Prostate gland (tissue), 2 donors: Measurements from ENCODE around the gene TAF4B.

Experiments
- POLR2A ChIP-seq: fragments of 450-650 bp; IDR thresholded peaks from one replicate; pipeline ENCODE4 v1.6.1; 2016; ENCODE audit warnings: antibody characterized with exemption, mild to moderate bottlenecking
- TF ChIP-seq, protein P1 (sequence below), 4 experiments: fragments of 200-600 bp in 2 of 4; fragments of 450-650 bp in 2 of 4; sonication (generic) in 2 of 4; IDR thresholded peaks; 1 replicate in 3 of 4; 2 replicates in 1 of 4; pipeline ENCODE4 v1.5.1; 2016 to 2019; ENCODE audit warnings: antibody characterized with exemption in 4 of 4, mild to moderate bottlenecking in 2 of 4, moderate library complexity in 2 of 4

DNA sequence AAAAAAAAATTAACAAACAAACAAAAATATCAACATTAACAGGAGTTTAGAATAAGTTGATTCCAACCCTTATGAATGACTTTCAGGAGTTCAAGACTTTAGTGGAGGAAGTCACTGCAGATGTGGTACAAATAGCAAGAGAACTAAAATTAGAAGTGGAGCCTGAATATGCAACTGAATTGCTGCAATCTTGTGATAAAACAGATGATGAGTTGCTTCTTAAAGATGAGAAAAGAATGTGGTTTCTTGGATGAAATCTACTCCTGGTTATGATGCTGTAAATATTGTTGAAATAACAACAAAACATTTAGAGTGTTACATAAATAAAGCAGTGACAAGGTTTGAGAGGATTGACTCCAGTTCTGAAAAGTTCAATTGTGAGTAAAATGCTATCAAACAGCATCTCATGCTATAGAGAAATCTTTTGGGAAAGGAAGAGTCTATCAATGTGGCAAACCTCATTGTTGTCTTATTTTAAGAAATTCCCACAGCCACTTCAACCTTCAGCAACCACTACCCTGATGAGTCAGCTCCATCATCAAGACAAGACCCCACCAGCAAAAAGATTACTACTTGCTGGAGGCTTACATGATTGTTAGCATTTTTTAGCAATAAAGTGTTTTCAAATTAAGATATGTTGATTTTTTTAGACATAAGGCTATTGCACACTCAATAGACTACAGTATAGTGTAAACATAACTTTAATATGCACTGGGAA lies 42.7 kb upstream of the TAF4B start:
- TF ChIP-seq, protein P1, sequence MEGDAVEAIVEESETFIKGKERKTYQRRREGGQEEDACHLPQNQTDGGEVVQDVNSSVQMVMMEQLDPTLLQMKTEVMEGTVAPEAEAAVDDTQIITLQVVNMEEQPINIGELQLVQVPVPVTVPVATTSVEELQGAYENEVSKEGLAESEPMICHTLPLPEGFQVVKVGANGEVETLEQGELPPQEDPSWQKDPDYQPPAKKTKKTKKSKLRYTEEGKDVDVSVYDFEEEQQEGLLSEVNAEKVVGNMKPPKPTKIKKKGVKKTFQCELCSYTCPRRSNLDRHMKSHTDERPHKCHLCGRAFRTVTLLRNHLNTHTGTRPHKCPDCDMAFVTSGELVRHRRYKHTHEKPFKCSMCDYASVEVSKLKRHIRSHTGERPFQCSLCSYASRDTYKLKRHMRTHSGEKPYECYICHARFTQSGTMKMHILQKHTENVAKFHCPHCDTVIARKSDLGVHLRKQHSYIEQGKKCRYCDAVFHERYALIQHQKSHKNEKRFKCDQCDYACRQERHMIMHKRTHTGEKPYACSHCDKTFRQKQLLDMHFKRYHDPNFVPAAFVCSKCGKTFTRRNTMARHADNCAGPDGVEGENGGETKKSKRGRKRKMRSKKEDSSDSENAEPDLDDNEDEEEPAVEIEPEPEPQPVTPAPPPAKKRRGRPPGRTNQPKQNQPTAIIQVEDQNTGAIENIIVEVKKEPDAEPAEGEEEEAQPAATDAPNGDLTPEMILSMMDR (IDR thresholded peaks at IDR 0.05) = no peak
- no peak for TF ChIP-seq POLR2A
